Neural crest cell (in vitro differentiated cells): Measurements from ENCODE around the gene C3orf20. TPM values are rescaled to one million over a fixed set of nuclear protein-coding genes. Genes with fewer than 3 reads are reported as not detected.

Source experiments
- DNase-seq: peaks from one replicate; pipeline ENCODE4 v3.0.0; 2021; ENCODE audit warnings: low read depth, mixed read lengths, low spot score
- H3K27ac Mint-ChIP-seq: one replicate; pipeline ENCODE4 v1.8.0; 2021; ENCODE audit warnings: mild to moderate bottlenecking, mixed read lengths; ENCODE audit not compliant: unreplicated experiment
- H3K27me3 Mint-ChIP-seq: 2 replicates; pipeline ENCODE4 v1.8.0; 2021; ENCODE audit warnings: low read depth, mild to moderate bottlenecking, mixed read lengths
- H3K36me3 Mint-ChIP-seq: 2 replicates; pipeline ENCODE4 v1.8.0; 2021; ENCODE audit warnings: low read depth, mild to moderate bottlenecking, mixed read lengths
- H3K4me1 Mint-ChIP-seq: 2 replicates; pipeline ENCODE4 v1.8.0; 2021; ENCODE audit warnings: mixed read lengths
- H3K4me3 Mint-ChIP-seq: one replicate; pipeline ENCODE4 v1.8.0; 2021; ENCODE audit warnings: mild to moderate bottlenecking, mixed read lengths
- H3K9me3 Mint-ChIP-seq: 2 replicates; pipeline ENCODE4 v1.8.0; 2021; ENCODE audit warnings: mixed read lengths
- CTCF ChIP-seq: fragments of 200-600 bp; sonication (generic); conservative IDR thresholded peaks from 2 replicates; pipeline ENCODE4 v1.5.0; 2021; ENCODE audit warnings: antibody characterized with exemption, mild to moderate bottlenecking
- total RNA-seq: library from RNA; stranded (reverse); gene quantifications from 2 replicates; pipeline ENCODE4 v1.2.1, GENCODE V29; 2021

Gene C3orf20
- total RNA-seq, 1 donor from 2014 or later, result 0.14 TPM

GRCh38 chr3:14762701-14763100 lies 87.8 kb downstream of the C3orf20 start:
- Mint-ChIP-seq H3K4me1 (no peaks in the 10 kb centered on the region), H3K36me3 (no peaks in the 10 kb centered on the region), H3K27ac (no peak overlapping the region), H3K27me3 (no peaks in the 10 kb centered on the region), H3K9me3 (no peaks in the 10 kb centered on the region), H3K4me3 (no peak overlapping the region)
- TF ChIP-seq CTCF, result no peak
- DNase-seq, result no peak

GRCh38 chr3:14764331-14765059 lies 89.6 kb downstream of the C3orf20 start:
- Mint-ChIP-seq H3K9me3 (no peaks in the 10 kb centered on the region), H3K4me3 (no peak overlapping the region), H3K27ac (no peak overlapping the region), H3K36me3 (no peaks in the 10 kb centered on the region), H3K27me3 (no peaks in the 10 kb centered on the region), H3K4me1 (no peaks in the 10 kb centered on the region)
- no peak for TF ChIP-seq CTCF
- DNase-seq, result no peak

GRCh38 chr3:14765060-14765400 lies 90.1 kb downstream of the C3orf20 start:
- Mint-ChIP-seq H3K4me1 (no peaks in the 10 kb centered on the region), H3K4me3 (no peak overlapping the region), H3K9me3 (no peaks in the 10 kb centered on the region), H3K27me3 (no peaks in the 10 kb centered on the region), H3K36me3 (no peaks in the 10 kb centered on the region), H3K27ac (peak overlapping the region; percentile 74)
- no peak for TF ChIP-seq CTCF
- DNase-seq, result no peak

- H3K4me3 Mint-ChIP-seq, result no peak overlapping the region
- H3K36me3 Mint-ChIP-seq, result no peaks in the 10 kb centered on the region
- no peak for DNase-seq
- no peaks in the 10 kb centered on the region for H3K4me1 Mint-ChIP-seq
- no peaks in the 10 kb centered on the region for H3K27me3 Mint-ChIP-seq
- no peak overlapping the region for H3K27ac Mint-ChIP-seq
- TF ChIP-seq CTCF, result no peak
- no peaks in the 10 kb centered on the region for H3K9me3 Mint-ChIP-seq
Measured at GRCh38 chr3:14765576-14766427, 90.9 kb downstream of the C3orf20 start.

GRCh38 chr3:14766428-14767244 lies 91.7 kb downstream of the C3orf20 start:
- H3K4me1 Mint-ChIP-seq, result no peaks in the 10 kb centered on the region
- H3K36me3 Mint-ChIP-seq, result no peaks in the 10 kb centered on the region
- no peaks in the 10 kb centered on the region for H3K9me3 Mint-ChIP-seq
- no peak for DNase-seq
- no peaks in the 10 kb centered on the region for H3K27me3 Mint-ChIP-seq
- TF ChIP-seq CTCF, result no peak
- H3K4me3 Mint-ChIP-seq, result no peak overlapping the region
- H3K27ac Mint-ChIP-seq, result no peak overlapping the region
